K562 (cell line): ENCODE data around the gene ARHGAP8. TPM values are rescaled to one million over a fixed set of nuclear protein-coding genes. Genes with fewer than 3 reads are reported as not detected.

Experiments
- ATAC-seq: fragments of 200-7000 bp; cut with Tn5 transposase; 3 replicates; pipeline ENCODE4 v1.9.1; 2020; ENCODE audit warnings: moderate library complexity
- BruUV-seq: library from RNA; stranded (reverse); fragments of 400-500 nt; replicated peaks from 2 replicates; lab custom pipeline; 2021; lab: Mats Ljungman, UMichigan
- CTCF ChIA-PET: fragments of 300-600 bp; formaldehyde crosslinking; extraction: SDS; loops from one replicate; lab custom pipeline; 2021; ENCODE audit warnings: low intra/inter-chr PET ratio; lab: Yijun Ruan, JAX
- POLR2A ChIA-PET: fragments of 300-600, 350-650 bp; sonication (Branson Sonifier 250); formaldehyde crosslinking; extraction: SDS; loops from one replicate; lab custom pipeline; 2021; ENCODE audit warnings: antibody characterized with exemption, inconsistent platforms; lab: Yijun Ruan, JAX
- DNase-seq, 4 experiments: peaks; one replicate each; pipeline versions ENCODE4 v3.0.0 to v3.0.0-alpha.2; 2011 to 2018; ENCODE audit warnings: low spot score in 3 of 4, mixed read lengths in 3 of 4; ENCODE audit errors: extremely low read depth in 1 of 4
- FAIRE-seq: peaks from 2 replicates; lab custom pipeline; 2011; peaks lifted over from hg19 to GRCh38; lab: Jason Lieb, UNC
- H2AFZ ChIP-seq: 2 replicates; pipeline ENCODE4 v1.6.0; 2011; ENCODE audit warnings: low read depth, low read length, control low read depth, inconsistent platforms
- H3K27ac ChIP-seq: fragments of 200-600 bp; 3 replicates; pipeline ENCODE4 v1.8.0; 2011; ENCODE audit warnings: low read depth, mild to moderate bottlenecking, control low read depth, inconsistent platforms, low read length, moderate library complexity, mixed read lengths; ENCODE audit errors: extremely low read depth
- H3K27me3 ChIP-seq, 2 experiments: fragments of 300-600 bp in 1 of 2; 2 replicates in 1 of 2; 3 replicates in 1 of 2; pipeline versions ENCODE4 v1.6.0 to v1.8.0; 2011; ENCODE audit warnings: inconsistent platforms in 2 of 2, low read length in 2 of 2, mild to moderate bottlenecking in 1 of 2, mixed read lengths in 1 of 2, moderate library complexity in 1 of 2; ENCODE audit not compliant: control insufficient read depth in 2 of 2, insufficient read depth in 2 of 2
- H3K36me3 ChIP-seq: fragments of 300-600 bp; 3 replicates; pipeline ENCODE4 v1.8.0; 2011; ENCODE audit warnings: mild to moderate bottlenecking, low read length, inconsistent platforms; ENCODE audit not compliant: control insufficient read depth, insufficient read depth
- H3K4me1 ChIP-seq, 2 experiments: fragments of 200-600 bp in 1 of 2; replicated peaks in 1 of 2; 2 replicates in 1 of 2; 3 replicates in 1 of 2; pipeline versions ENCODE4 v1.5.1 to v1.8.0; 2011; ENCODE audit warnings: inconsistent platforms in 2 of 2, low read length in 2 of 2, mild to moderate bottlenecking in 1 of 2, mixed read lengths in 1 of 2, moderate library complexity in 1 of 2; ENCODE audit not compliant: control insufficient read depth in 2 of 2, insufficient read depth in 2 of 2
- H3K4me2 ChIP-seq: 2 replicates; pipeline ENCODE4 v1.6.1; 2011; ENCODE audit warnings: low read length, control low read depth, inconsistent platforms, mixed read lengths; ENCODE audit not compliant: insufficient read depth
- H3K4me3 ChIP-seq: fragments of 200-600 bp; sonication (generic), shearing (Covaris generic); 2 replicates; pipeline ENCODE4 v1.5.1; 2016; ENCODE audit warnings: control low read depth, inconsistent platforms
- H3K79me2 ChIP-seq: fragments of 200-600 bp; 3 replicates; pipeline ENCODE4 v1.8.0; 2011; ENCODE audit warnings: low read length, inconsistent platforms; ENCODE audit not compliant: control insufficient read depth, insufficient read depth
- H3K9ac ChIP-seq, 2 experiments: 2 replicates each; pipeline versions ENCODE4 v1.6.0 to v1.6.1; 2011; ENCODE audit warnings: low read depth in 2 of 2, low read length in 2 of 2, control low read depth in 1 of 2, inconsistent platforms in 1 of 2, mild to moderate bottlenecking in 1 of 2, mixed read lengths in 1 of 2; ENCODE audit not compliant: insufficient read depth in 1 of 2
- H3K9me1 ChIP-seq: one replicate; pipeline ENCODE4 v1.6.0; 2011; ENCODE audit warnings: inconsistent platforms, mild to moderate bottlenecking, low read length, moderate library complexity; ENCODE audit not compliant: control insufficient read depth, insufficient read depth
- H3K9me3 ChIP-seq: replicated peaks from 2 replicates; pipeline ENCODE4 v1.5.1; 2011; ENCODE audit warnings: low read depth, low read length, inconsistent platforms; ENCODE audit not compliant: control insufficient read depth, insufficient read depth
- H4K20me1 ChIP-seq: replicated peaks from 2 replicates; pipeline ENCODE4 v1.6.1; 2011; ENCODE audit warnings: low read length, inconsistent platforms, mixed read lengths; ENCODE audit not compliant: control insufficient read depth, insufficient read depth
- CBFB ChIP-seq: sonication (generic); formaldehyde crosslinking; IDR thresholded peaks from 2 replicates; pipeline ENCODE4 v1.4.0; 2020; ENCODE audit warnings: mild to moderate bottlenecking, missing genetic modification reagents
- CUX1 ChIP-seq: fragments of 200-800 bp; sonication (Bioruptor generic); IDR thresholded peaks from 2 replicates; pipeline ENCODE4 v1.6.1; 2016; ENCODE audit warnings: missing genetic modification characterization, missing compliant biosample characterization
- MED1 ChIP-seq: sonication (generic); formaldehyde crosslinking; IDR thresholded peaks from 2 replicates; pipeline ENCODE4 v1.8.1; 2023; ENCODE audit warnings: missing genetic modification reagents, borderline replicate concordance
- PKNOX1 ChIP-seq: fragments of 450-650 bp; IDR thresholded peaks from 2 replicates; pipeline ENCODE4 v1.6.1; 2016
- RBM25 ChIP-seq: fragments of 200-400 bp; formaldehyde crosslinking; IDR thresholded peaks from 2 replicates; pipeline ENCODE4 v1.6.1; 2018; ENCODE audit warnings: low read length, low read depth, moderate library complexity; ENCODE audit not compliant: severe bottlenecking
- SIRT6 ChIP-seq: IDR thresholded peaks from one replicate; pipeline ENCODE4 v1.6.1; 2012; ENCODE audit warnings: low read depth, mild to moderate bottlenecking, control low read depth, inconsistent platforms, low read length, moderate library complexity
- ZC3H4 ChIP-seq: sonication (generic); formaldehyde crosslinking; IDR thresholded peaks from 2 replicates; pipeline ENCODE4 v1.9.0; 2021; ENCODE audit warnings: missing genetic modification reagents, borderline replicate concordance
- ZNF780A ChIP-seq: fragments of 250-450 bp; sonication (Bioruptor Pico); IDR thresholded peaks from 2 replicates; pipeline ENCODE4 v1.5.0; 2021; ENCODE audit warnings: mild to moderate bottlenecking
- WGBS: fragments of 100-300 bp; shearing (Covaris generic); methylation state at CpG from one replicate; pipeline ENCODE4 v1.1.6; 2016; ENCODE audit warnings: low coverage, mixed read lengths; ENCODE audit not compliant: insufficient coverage; ENCODE audit errors: missing lambda C conversion rate; 5-methylcytosine and 5-hydroxymethylcytosine counted together
- in situ Hi-C: fragments of 300-500 bp; cut with MboI; formaldehyde crosslinking; loops from 4 replicates; pipeline ENCODE4 v1.15.0; 2018; ENCODE audit warnings: inconsistent platforms, mixed read lengths
- intact Hi-C: fragments of 100-400 bp; cut with micrococcal nuclease; formaldehyde crosslinking; loops from 2 replicates; pipeline ENCODE4 v1.14.2; 2022
- polyA plus RNA-seq, 8 experiments: library from polyadenylated mRNA; depleted of rRNA in 4 of 8; stranded (reverse) in 5 of 8; unstranded in 3 of 8; fragments of >200 nt; fragmentation: Nextera tagmentation in 2 of 8; fragmentation: Illumina TruSeq in 1 of 8; extraction: Ambion mirVana in 2 of 8; extraction: Trizol in 1 of 8; gene quantifications; 2 replicates each; pipeline versions ENCODE4 v1.2.1 to v1.2.3, GENCODE V29; 2011 to 2014; ENCODE audit warnings: inconsistent platforms in 1 of 8, missing spikeins in 1 of 8
- total RNA-seq, 7 experiments: library from RNA; depleted of rRNA in 6 of 7; stranded (reverse); fragments of >200 nt in 6 of 7; fragmentation: Illumina TruSeq in 2 of 7; extraction: Trizol in 2 of 7; gene quantifications; 2 replicates each; pipeline versions ENCODE4 v1.2.1 to v1.2.3, GENCODE V29; 2011 to 2021; ENCODE audit warnings: low replicate concordance in 1 of 7

Gene ARHGAP8
- total and polyA plus RNA-seq, 9 of the 15 experiments (the other 6 are each of a cell fraction or from before 2014, with no cell fraction given), result 0.15 to 2.2 (median 0.62) TPM

DNA sequence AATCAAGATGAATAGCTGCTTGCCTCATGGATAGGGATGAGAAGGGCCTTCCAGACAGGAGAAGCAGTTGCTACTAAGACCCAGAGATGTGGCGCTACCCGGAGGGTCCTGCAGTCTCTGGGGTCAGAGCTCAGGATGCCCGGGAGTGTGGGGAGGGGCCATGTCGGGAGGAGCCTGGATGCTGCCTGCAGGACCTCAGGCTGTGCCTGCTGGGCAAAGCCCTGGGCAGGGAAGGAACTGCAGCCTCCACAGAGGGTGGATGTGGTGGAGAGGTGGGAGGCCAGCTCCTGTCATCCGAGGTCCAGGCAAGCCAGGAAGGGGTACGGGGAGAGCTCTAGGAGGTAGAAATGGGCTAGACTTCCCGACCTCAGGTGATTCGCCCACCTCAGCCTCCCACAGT lies 39.4 kb upstream of the ARHGAP8 start:
- Histone ChIP-seq H3K27ac (no peak overlapping the region), H3K4me2 (no peak overlapping the region), H4K20me1 (peaks cover 16% of the 10 kb centered on the region), H2AFZ (no peak overlapping the region), H3K4me1 (peaks cover 5 to 37% of the 10 kb centered on the region in 2 experiments; a peak in 3 of 5 replicates), H3K9me3 (no peaks in the 10 kb centered on the region), H3K36me3 (peaks cover 7% of the 10 kb centered on the region; the same call in 1 of the 3 replicates), H3K79me2 (peaks cover 3% of the 10 kb centered on the region; the same call in 1 of the 3 replicates), H3K27me3 (no peaks in the 10 kb centered on the region), H3K9me1 (no peaks in the 10 kb centered on the region), H3K4me3 (no peak overlapping the region), H3K9ac (no peak overlapping the region)
- TF ChIP-seq ZC3H4 (CRISPR knock-in tag) (no peak), CBFB (CRISPR knock-in tag) (no peak)
- ChIA-PET CTCF (no interaction called here), POLR2A (no interaction called here)
- DNase-seq, result no peak
- in situ Hi-C loops (no loop called here), intact Hi-C loops (no loop called here)
- ATAC-seq, result no peak
- FAIRE-seq, result no peak
- no TSS peak for BruUV-seq
- WGBS, result 92% methylated on average over 7 of the region's 8 CpGs

DNA sequence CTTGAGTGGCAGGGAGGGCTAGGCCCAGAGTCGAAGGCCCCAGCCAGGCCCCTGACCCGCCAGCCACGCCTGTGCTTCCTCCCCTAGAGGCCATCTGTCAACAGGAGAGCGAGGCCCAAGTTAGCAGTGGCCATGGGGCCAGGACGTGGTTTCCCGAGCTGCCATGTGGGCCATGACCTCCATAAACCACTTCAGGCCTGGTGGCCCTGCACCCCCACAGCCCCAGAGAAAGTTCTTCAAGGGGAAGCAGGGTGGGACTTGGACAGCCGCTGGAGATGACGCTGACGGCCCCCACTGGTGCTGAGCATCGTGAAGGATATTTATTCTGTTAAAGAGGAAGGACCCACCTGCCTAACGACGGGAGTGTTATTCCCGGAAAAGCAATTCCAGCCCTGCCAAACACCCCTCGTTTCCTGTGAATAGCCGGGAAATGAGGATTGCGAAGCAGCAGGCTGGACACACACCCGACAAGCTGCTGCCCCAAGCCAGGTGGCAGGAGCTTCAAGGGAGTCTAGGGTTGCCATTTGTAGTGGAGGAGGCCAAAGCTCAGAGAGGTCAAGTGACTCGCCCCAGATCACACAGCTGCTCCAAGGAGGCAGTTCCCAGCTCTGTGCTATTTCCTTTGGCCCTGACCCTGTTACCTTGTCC lies 37.5 kb upstream of the ARHGAP8 start:
- no peak overlapping the region for H3K4me2 ChIP-seq
- H3K4me1 ChIP-seq, result peaks cover 5 to 33% of the 10 kb centered on the region in 2 experiments; a peak in 3 of 5 replicates
- peaks cover 16% of the 10 kb centered on the region for H4K20me1 ChIP-seq
- no peaks in the 10 kb centered on the region for H3K27me3 ChIP-seq
- FAIRE-seq, result no peak
- no peak overlapping the region for H3K4me3 ChIP-seq
- peaks cover 7% of the 10 kb centered on the region; the same call in 1 of the 3 replicates for H3K36me3 ChIP-seq
- intact Hi-C loops, result no loop called here
- no peak for DNase-seq
- no peak for ATAC-seq
- H3K9me1 ChIP-seq, result no peaks in the 10 kb centered on the region
- H3K79me2 ChIP-seq, result peaks cover 3% of the 10 kb centered on the region; the same call in 1 of the 3 replicates
- ChIA-PET CTCF (no interaction called here), POLR2A (interaction anchor here (0.6 to 1.0 kb wide), 3 partner anchors 9 to 16 kb away, joined by 3 read pairs; no protein-coding TSS in a partner anchor)
- no TSS peak for BruUV-seq
- H3K27ac ChIP-seq, result no peak overlapping the region
- no peaks in the 10 kb centered on the region for H3K9me3 ChIP-seq
- H3K9ac ChIP-seq, result no peak overlapping the region; a peak in 1 of 4 replicates
- in situ Hi-C loops, result no loop called here
- H2AFZ ChIP-seq, result no peak overlapping the region
- WGBS, result 82% methylated on average over 11 of the region's 18 CpGs
- TF ChIP-seq SIRT6, result no peak
- TF ChIP-seq MED1, result no peak
- peak; percentile 51 for TF ChIP-seq RBM25
- TF ChIP-seq PKNOX1, result no peak
- no peak for TF ChIP-seq ZNF780A (CRISPR knock-in tag)
- TF ChIP-seq CUX1 (CRISPR knock-in tag), result no peak
